Activated T-helper 1 cell treated with anti-CD3 and anti-CD28 coated beads, Interleukin-2, amount 50 U/mL, for 16 hours (primary cell): Measurements from ENCODE around the gene FTO.
"Not testable (repeated sequence)": the region's sequence is repeated elsewhere in the genome, so short reads cannot be mapped to it uniquely, and the experiment has no call there.

Experiments used
- DNase-seq, 2 donors: peaks; one replicate each; pipeline ENCODE4 v3.0.0-alpha.2; 2020; ENCODE audit warnings: low read depth in 1 of 2, low spot score in 1 of 2

The FTO gene

DNA sequence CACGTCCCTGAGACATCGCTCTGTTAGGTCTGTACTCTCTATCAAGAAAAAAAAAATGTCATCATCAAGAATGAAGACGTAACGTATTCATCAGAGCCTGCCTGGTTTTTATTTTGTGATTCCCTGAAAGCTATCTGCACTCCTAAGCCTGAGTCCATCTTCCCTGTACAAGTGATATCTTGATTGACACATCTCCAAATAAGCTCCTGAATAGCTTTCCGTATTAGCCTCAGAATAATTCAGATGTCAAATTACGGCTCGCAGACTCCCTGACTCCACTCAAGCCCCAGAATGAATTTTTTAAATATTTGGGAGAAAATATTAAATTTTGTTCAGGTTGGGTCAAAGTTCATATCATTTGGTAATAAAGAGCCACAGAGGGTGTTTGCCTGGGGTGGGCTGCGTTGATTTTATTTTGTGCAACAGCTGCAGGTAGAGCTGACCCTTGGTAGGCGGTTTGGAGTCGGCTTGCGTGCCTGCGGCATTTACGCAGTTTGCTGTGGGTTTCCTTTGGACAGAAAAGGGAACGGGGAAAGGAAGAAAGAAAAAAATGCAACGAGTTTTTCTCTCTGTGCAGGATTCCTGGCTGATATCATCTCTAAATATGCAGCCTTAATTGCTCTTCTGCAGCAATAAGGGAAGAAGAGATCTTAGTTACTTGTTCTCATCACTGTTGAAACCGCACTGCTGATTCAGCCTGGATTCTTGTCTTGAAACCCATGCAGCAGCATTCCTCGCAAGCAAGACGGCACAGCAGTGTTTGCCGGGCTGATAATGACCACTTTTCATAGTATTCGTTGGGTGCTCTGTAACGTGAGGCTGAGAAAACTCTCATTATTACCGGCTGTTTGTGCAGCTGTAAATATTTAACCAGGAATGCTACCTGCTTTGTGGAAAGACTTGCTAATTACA lies 467.9 kb downstream of the FTO start:
- no peak for DNase-seq

GRCh38 chr16:54173490-54173889 lies 469.5 kb downstream of the FTO start:
- DNase-seq: no peak

GRCh38 chr16:54174201-54174600 lies 470.2 kb downstream of the FTO start:
- no peak for DNase-seq

DNA sequence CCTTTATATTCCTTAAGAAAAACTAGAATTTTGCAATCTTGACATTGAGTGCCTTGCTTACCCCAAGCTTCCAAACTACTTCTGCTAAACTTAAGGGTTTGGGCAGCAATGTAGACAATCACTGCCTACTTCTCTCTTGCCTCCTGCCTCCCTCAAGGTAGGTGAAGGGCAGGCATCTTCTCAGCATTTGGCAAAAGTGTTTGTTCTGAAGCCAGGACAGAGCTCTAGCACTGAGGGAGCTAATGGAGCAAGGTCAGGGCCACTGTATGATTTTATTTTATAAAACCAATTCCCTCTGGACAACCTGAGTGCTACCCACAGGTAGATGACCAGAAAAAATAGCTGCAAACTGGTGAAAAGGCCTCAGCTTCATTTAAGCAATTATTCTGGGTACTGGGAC lies 470.8 kb downstream of the FTO start:
- no peak for DNase-seq

DNA sequence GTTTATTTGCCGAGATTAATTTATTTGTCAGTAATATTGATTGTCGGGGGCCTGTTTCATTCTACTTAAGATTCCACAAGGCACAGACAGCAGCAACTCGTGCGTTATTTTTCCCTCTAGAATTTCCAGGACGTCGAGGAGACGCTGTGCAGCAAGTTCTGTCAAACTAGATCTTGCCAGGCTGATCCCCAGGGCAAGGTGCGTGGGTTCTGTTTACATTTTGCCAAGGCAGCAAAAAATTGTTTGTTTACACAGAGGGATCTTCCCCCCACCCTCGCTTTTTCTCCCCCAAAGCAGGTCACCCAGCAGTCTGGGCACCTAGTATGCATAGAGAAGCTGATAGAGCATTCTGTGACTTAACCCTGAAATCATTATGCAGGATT lies 471.2 kb downstream of the FTO start:
- no peak for DNase-seq

- no peak for DNase-seq
Observed at GRCh38 chr16:54175552-54176375, 471.8 kb downstream of the FTO start.

- no peak for DNase-seq
Observed at GRCh38 chr16:54176376-54176901, 472.5 kb downstream of the FTO start.

GRCh38 chr16:54177052-54177861 lies 473.3 kb downstream of the FTO start:
- DNase-seq: no peak

DNA sequence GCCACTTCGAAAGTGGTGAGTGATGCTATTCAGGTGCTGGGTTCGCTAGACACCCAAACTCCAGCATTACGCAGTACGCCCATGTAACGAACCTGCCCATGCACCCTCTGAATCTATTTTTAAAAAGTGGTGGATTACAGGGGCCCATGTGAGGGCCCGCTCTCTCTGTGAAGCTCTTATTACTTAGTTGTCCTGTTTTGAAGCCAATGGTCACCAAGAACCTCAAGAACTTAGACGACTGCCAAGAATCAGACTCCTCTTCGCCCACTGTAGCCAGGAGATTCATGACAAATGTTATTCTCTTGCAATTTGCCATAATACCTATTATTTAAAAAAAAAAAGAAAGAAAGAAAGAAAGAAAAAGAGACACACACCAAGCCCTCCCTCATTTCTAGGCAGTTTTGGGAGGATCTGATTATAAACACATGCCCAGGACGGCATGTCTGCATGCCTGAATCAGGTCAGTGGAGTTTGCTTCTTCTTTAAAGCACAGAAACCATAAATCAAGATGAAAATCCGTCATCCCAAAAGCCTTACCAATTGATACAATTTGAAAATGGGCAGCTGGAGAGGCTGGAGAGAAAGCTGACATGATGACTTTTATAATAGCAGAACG lies 474.0 kb downstream of the FTO start:
- DNase-seq: no peak

GRCh38 chr16:54178478-54178976 lies 474.6 kb downstream of the FTO start:
- no peak for DNase-seq

DNA sequence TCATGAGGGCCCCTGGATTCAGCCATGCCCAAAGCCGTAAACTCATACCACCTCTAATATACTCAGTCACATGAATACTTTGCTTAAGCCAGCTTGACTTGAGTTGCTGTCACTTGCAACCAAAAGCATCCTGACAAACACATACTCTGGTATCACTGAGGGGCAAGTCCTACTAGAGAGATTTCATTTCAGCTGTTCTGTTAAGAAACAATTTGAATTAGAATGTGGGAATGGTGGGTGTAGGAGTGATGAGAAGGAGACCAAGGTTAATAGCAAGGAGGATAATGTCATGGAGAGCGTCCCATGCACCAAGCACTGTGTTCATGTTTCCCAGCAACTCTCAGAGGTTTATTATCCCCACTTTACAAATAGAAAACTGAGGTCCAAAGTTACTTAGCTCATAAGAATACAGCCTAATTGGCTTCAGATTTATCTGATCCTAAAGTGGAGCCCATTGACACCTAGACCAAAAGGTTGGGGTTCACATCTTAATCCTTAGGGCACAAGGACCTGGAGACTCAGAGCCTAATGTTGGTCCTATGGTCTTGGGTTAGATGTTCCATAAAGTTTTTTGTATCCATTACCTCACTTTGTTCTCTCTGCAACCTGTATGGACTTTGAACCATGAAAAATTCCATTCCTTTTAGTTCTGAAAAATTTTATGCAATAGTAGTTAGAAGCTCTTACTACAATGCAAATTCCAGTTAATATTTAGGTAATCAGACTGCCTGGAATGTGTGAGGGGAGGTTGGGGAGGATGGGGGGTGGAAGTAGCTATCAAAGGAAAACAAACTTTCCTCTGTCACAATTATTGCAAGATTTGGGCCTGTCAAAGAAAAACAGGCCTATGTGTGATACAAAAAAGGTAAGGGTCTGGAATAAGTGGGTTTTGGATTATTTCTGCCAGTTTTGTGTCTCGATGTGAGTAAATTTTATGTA lies 476.7 kb downstream of the FTO start:
- DNase-seq: no peak

- DNase-seq: not testable (repeated sequence)
Observed at GRCh38 chr16:54181683-54182329, 477.9 kb downstream of the FTO start.

GRCh38 chr16:54185045-54185444 lies 481.1 kb downstream of the FTO start:
- DNase-seq: no peak

DNA sequence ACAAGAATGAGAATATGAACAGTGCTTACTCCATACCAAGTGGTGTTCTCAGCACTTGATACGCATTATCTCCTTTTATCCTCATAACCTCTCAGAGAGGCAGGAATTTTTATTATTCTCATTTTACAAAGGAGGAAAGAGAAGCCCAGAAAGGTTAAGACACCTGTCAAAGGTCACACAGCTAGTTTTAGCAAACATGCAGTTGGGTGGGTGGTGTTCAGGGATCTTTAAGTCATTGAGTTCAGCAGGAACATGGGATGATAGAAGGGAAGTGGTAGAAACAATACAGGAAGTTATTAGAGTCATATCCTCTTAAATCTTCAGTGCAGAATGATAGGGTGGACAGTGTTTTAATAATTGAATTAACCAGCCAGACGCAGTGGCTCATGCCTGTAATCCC lies 487.2 kb downstream of the FTO start:
- no peak for DNase-seq

DNA sequence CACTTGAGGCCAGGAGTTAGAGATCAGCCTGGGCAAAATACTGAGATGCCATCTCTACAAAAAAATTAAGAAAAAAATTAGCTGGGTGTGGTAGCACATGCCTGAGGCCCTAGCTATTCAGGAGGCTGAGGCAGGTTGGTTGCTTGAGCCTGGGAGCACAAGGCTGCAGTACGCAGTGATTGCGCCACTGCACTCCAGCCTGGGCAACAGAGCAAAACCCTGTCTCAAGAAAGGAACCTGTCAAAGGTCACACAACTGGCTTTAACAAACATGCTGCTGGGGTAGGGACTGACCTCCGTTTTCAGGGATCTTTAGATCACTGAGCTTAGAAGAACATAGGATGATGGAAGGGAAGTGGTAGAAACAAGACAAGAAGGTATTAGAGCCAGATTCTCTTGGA lies 487.6 kb downstream of the FTO start:
- DNase-seq: no peak

- no peak for DNase-seq
Observed at GRCh38 chr16:54193013-54193664, 489.2 kb downstream of the FTO start.

DNA sequence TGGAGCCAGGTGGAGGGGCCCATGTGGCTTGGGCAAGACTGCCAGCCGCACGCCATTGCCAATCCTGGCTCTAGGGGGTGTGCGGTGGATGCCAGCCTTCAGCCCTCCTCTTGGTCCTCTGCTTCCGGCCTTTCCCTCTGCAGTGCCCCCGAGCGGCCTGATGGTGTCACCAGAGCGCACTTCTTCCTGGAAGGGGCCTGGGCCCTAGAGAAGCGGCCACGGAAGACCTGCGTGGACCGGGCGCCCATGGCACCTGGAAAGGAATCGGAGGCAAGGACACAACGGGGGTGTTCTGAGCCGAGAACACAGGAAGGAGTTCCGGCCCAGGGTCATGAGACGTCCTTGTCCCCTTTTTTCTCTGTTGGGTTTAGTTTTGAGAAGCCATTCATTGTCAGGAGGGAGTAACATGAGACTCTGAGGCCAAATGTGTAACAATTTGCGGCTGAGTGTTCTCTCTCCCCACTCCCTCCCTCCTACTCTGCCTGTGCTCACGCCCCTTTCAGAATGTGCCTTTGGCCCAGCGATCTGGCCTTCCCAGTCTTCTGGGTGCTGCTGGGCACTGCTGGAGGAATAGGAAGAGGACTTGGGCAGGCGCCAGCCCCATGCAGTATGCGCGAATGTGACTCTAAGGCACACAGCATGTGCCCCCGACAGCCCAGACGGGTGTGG lies 489.8 kb downstream of the FTO start:
- no peak for DNase-seq

DNA sequence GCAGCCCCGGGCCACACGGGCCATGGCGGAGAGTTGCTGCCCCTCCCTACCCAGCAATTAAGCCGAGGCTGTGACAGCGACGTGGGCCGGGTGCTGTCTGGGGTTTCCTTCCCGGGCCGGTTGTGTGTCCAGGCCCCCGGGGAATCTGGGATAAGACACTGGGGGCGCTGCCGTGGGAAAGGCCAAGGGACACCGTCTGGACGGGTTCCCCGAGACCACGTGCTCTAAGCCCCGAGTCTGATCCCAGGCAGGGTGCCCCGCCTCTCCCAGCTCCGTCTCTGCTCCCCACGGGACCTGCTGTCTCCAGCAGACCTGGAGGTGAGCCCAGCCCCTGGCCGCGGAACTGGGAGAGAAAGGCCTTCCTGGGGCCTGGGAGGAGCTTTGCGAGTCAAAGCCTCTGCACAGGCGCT lies 490.4 kb downstream of the FTO start:
- no peak for DNase-seq
